Astrocyte of the spinal cord (primary cell): ENCODE data around the gene TPGS2.

Experiments
- DNase-seq: peaks from one replicate; pipeline ENCODE4 v3.0.0; 2011; ENCODE audit warnings: low read depth, low spot score
- H3K4me3 ChIP-seq: 2 replicates; pipeline ENCODE4 v1.5.1; 2011; ENCODE audit warnings: low read depth, mild to moderate bottlenecking, low read length, moderate library complexity
- CTCF ChIP-seq: IDR thresholded peaks from 2 replicates; pipeline ENCODE4 v1.5.1; 2012; ENCODE audit warnings: low read depth, mild to moderate bottlenecking, low read length, inconsistent platforms
- in situ Hi-C: cut with HindIII; loops from 2 replicates; pipeline ENCODE4 v1.10.0; 2017; ENCODE audit warnings: low sequenced_read_pairs

Gene TPGS2

GRCh38 chr18:36809590-36810381 lies 19.0 kb downstream of the TPGS2 start:
- H3K4me3 ChIP-seq, result no peak overlapping the region
- DNase-seq, result peak; percentile 72
- peak; percentile 86 for TF ChIP-seq CTCF
- in situ Hi-C loops, result no loop called here

- DNase-seq, result peak; percentile 66
- no peak for TF ChIP-seq CTCF
- no peak overlapping the region for H3K4me3 ChIP-seq
- in situ Hi-C loops, result no loop called here
These were observed 20.1 kb downstream of the TPGS2 start for GRCh38 chr18:36808681-36809080.

- no peak overlapping the region for H3K4me3 ChIP-seq
- in situ Hi-C loops, result no loop called here
- no peak for DNase-seq
- TF ChIP-seq CTCF, result no peak
These were observed 23.7 kb downstream of the TPGS2 start for GRCh38 chr18:36805105-36805504.

- no peak for TF ChIP-seq CTCF
- DNase-seq, result peak; percentile 50
- H3K4me3 ChIP-seq, result no peak overlapping the region
- in situ Hi-C loops, result no loop called here
These were observed 29.9 kb downstream of the TPGS2 start for GRCh38 chr18:36798738-36799473.

GRCh38 chr18:36792634-36793283 lies 36.0 kb downstream of the TPGS2 start:
- no peak overlapping the region for H3K4me3 ChIP-seq
- no peak for TF ChIP-seq CTCF
- DNase-seq, result no peak
- in situ Hi-C loops, result no loop called here

GRCh38 chr18:36786686-36787085 lies 42.1 kb downstream of the TPGS2 start:
- no peak overlapping the region for H3K4me3 ChIP-seq
- in situ Hi-C loops, result no loop called here
- no peak for TF ChIP-seq CTCF
- peak; percentile 78 for DNase-seq
